ENCODE results near the gene UBE3C.

DNA sequence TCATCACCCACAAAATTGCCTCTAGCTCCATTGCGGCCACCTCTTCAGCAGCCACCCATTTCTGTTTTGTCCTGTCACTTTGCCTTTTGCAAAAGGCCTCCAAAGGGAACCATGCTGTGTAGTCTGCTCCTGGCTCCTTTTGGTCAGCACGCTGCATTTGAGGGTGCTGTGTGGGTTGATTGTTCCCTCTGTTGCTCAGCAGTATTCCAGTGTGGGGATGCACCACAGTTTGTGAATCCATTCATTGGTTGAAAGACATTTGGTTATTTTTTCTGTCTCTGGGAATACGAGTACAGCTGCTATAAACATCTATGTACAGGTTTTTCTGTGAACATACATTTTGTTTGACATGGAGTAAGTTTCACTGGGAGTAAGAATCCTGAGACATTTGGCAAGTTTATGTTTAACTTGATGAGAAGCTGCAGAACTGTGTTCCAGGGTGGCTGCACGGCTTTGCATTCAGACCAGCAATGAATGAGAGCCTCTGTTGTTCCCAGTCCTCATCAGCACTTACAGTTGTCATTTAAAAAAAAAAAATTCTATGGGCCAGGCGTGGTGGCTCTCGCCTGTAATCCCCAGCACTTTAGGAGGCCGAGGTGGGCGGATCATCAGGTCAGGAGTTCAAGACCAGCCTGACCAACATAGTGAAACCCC, 82.3 kb downstream of the UBE3C start:
- TF ChIP-seq POLR2A (IDR thresholded peaks at IDR 0.05) (no peak), POLR2AphosphoS5 (IDR thresholded peaks at IDR 0.05) (no peak), EP300 (IDR thresholded peaks at IDR 0.05) (no peak)
- TF ChIP-seq, protein P1, sequence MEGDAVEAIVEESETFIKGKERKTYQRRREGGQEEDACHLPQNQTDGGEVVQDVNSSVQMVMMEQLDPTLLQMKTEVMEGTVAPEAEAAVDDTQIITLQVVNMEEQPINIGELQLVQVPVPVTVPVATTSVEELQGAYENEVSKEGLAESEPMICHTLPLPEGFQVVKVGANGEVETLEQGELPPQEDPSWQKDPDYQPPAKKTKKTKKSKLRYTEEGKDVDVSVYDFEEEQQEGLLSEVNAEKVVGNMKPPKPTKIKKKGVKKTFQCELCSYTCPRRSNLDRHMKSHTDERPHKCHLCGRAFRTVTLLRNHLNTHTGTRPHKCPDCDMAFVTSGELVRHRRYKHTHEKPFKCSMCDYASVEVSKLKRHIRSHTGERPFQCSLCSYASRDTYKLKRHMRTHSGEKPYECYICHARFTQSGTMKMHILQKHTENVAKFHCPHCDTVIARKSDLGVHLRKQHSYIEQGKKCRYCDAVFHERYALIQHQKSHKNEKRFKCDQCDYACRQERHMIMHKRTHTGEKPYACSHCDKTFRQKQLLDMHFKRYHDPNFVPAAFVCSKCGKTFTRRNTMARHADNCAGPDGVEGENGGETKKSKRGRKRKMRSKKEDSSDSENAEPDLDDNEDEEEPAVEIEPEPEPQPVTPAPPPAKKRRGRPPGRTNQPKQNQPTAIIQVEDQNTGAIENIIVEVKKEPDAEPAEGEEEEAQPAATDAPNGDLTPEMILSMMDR (IDR thresholded peaks at IDR 0.05), result no peak
